Measurements from ENCODE around the gene ARL6IP1. TPM values are rescaled to one million over a fixed set of nuclear protein-coding genes. Genes with fewer than 3 reads are reported as not detected.
"Not testable (repeated sequence)": the region's sequence is repeated elsewhere in the genome, so short reads cannot be mapped to it uniquely, and the experiment has no call there.

ARL6IP1 gene
- total and polyA plus RNA-seq, 2 of the 4 experiments (the other 2 are of a cell fraction): 78.1 to 190 TPM

GRCh38 chr16:18781232-18781631 lies 20.1 kb downstream of the ARL6IP1 start:
- H4K91ac ChIP-seq (ENCODE audit: insufficient read depth, low read depth, low read length); dilution Hi-C loops (cut with HindIII; ENCODE audit: low sequenced_read_pairs, unreplicated experiment); intact Hi-C loops (cut with micrococcal nuclease); H3K9me3 ChIP-seq (ENCODE audit: control insufficient read depth, insufficient read depth, low read length); H3K9ac ChIP-seq (ENCODE audit: low read depth, low read length); H3K18ac ChIP-seq (ENCODE audit: low read depth, low read length); H2AK9ac ChIP-seq (replicated peaks; ENCODE audit: low read depth, low read length, poor library complexity); H3K23ac ChIP-seq (ENCODE audit: low read depth, low read length); H2BK5ac ChIP-seq (ENCODE audit: low read depth, low read length, poor library complexity, severe bottlenecking); H2AK5ac ChIP-seq (ENCODE audit: low read depth, low read length); in situ Hi-C loops (cut with MboI; ENCODE audit: low sequenced_read_pairs); H4K5ac ChIP-seq (ENCODE audit: low read depth, low read length); H3K27me3 ChIP-seq (ENCODE audit: control insufficient read depth, insufficient read depth, low read length); H3K4ac ChIP-seq (ENCODE audit: low read depth, low read length); DNase-seq; H3K9me1 ChIP-seq (ENCODE audit: insufficient read depth, low read length); H3K4me1 ChIP-seq (ENCODE audit: control insufficient read depth, insufficient read depth, low read length); H3K56ac ChIP-seq (ENCODE audit: extremely low read depth, insufficient read depth, low read length); BruUV-seq (replicated peaks); ATAC-seq (ENCODE audit: low read depth); H3K14ac ChIP-seq (replicated peaks; ENCODE audit: low read depth, low read length); H2AFZ ChIP-seq (replicated peaks; ENCODE audit: low read length, poor library complexity); POLR2A ChIA-PET (ENCODE audit: unreplicated experiment); H2BK120ac ChIP-seq (ENCODE audit: low read depth, low read length); H3K4me3 ChIP-seq (ENCODE audit: insufficient read depth, low read depth, low read length); H4K8ac ChIP-seq (ENCODE audit: low read depth in 2 of 2, low read length in 2 of 2); H3K27ac ChIP-seq (ENCODE audit: insufficient read depth, low read length); H2BK15ac ChIP-seq (ENCODE audit: low read depth, low read length); H2BK20ac ChIP-seq (ENCODE audit: low read depth, low read length); H3K4me2 ChIP-seq (ENCODE audit: low read depth, low read length); CTCF ChIA-PET: not testable (repeated sequence)
- Histone ChIP-seq H3K79me1 (ENCODE audit: low read depth in 1 of 2, low read length in 2 of 2) (peaks cover 17 to 37% of the 10 kb centered on the region in 2 experiments; a peak in 3 of 4 replicates), H4K20me1 (ENCODE audit: insufficient read depth, low read length) (peaks cover 45% of the 10 kb centered on the region), H3K36me3 (ENCODE audit: control insufficient read depth, insufficient read depth, low read length) (peaks cover 37% of the 10 kb centered on the region)
- WGBS, 2 experiments (ENCODE audit: extremely low coverage in 2 of 2, insufficient read length in 1 of 2): no CpG with 5 or more reads among the region's 6 CpGs

DNA sequence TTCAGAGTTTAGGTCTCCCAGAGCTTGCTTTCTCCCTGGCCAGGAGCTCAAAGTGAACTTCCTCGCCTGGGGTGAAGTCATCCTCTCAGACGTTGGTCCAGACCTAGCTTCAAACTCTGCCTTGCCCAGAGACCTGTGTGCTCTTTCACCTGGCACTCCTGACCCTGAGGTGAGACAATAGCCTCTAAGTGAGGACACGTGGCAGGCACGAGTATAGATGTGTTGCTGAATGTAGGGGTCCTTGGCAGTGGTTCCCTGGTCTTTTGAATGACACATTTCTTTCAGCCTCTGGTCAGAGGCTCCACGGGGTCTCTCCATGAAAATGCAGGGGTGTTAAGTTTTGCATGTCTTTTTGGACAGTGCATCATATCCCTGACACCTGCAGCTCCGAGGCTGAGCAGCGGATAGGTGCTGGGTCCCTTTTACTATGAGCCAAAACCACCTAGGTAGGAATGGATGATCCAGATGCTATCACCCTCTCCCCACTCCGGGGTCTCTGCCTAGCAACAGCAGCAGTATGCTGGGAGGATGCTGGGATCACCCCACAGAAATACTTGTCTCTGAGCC lies 20.8 kb downstream of the ARL6IP1 start:
- dilution Hi-C loops (cut with HindIII; ENCODE audit: low sequenced_read_pairs, unreplicated experiment); BruUV-seq (replicated peaks); in situ Hi-C loops (cut with MboI; ENCODE audit: low sequenced_read_pairs): not testable (repeated sequence)

More for the DNA sequence above, 20.8 kb downstream of the ARL6IP1 start:
- H3K4me2 ChIP-seq (ENCODE audit: low read depth, low read length); H2BK5ac ChIP-seq (ENCODE audit: low read depth, low read length, poor library complexity, severe bottlenecking); H3K14ac ChIP-seq (replicated peaks; ENCODE audit: low read depth, low read length); intact Hi-C loops (cut with micrococcal nuclease); H4K5ac ChIP-seq (ENCODE audit: low read depth, low read length); H2BK120ac ChIP-seq (ENCODE audit: low read depth, low read length); H2AK9ac ChIP-seq (replicated peaks; ENCODE audit: low read depth, low read length, poor library complexity); H4K8ac ChIP-seq (ENCODE audit: low read depth in 2 of 2, low read length in 2 of 2); H3K23ac ChIP-seq (ENCODE audit: low read depth, low read length); H2BK20ac ChIP-seq (ENCODE audit: low read depth, low read length); H2BK15ac ChIP-seq (ENCODE audit: low read depth, low read length); H2AK5ac ChIP-seq (ENCODE audit: low read depth, low read length); H3K4ac ChIP-seq (ENCODE audit: low read depth, low read length); ATAC-seq (ENCODE audit: low read depth); H3K4me1 ChIP-seq (ENCODE audit: control insufficient read depth, insufficient read depth, low read length); H3K9me3 ChIP-seq (ENCODE audit: control insufficient read depth, insufficient read depth, low read length); DNase-seq; H2AFZ ChIP-seq (replicated peaks; ENCODE audit: low read length, poor library complexity); H3K27me3 ChIP-seq (ENCODE audit: control insufficient read depth, insufficient read depth, low read length); H3K27ac ChIP-seq (ENCODE audit: insufficient read depth, low read length); H4K91ac ChIP-seq (ENCODE audit: insufficient read depth, low read depth, low read length); CTCF ChIA-PET; H3K56ac ChIP-seq (ENCODE audit: extremely low read depth, insufficient read depth, low read length); H3K4me3 ChIP-seq (ENCODE audit: insufficient read depth, low read depth, low read length); POLR2A ChIA-PET (ENCODE audit: unreplicated experiment); H3K9ac ChIP-seq (ENCODE audit: low read depth, low read length); H3K9me1 ChIP-seq (ENCODE audit: insufficient read depth, low read length); H3K18ac ChIP-seq (ENCODE audit: low read depth, low read length): not testable (repeated sequence)
- peaks cover 17 to 31% of the 10 kb centered on the region in 2 experiments; a peak in 3 of 4 replicates for H3K79me1 ChIP-seq (ENCODE audit: low read depth in 1 of 2, low read length in 2 of 2)
- peaks cover 38% of the 10 kb centered on the region for H4K20me1 ChIP-seq (ENCODE audit: insufficient read depth, low read length)
- no CpG with 5 or more reads among the region's 8 CpGs for WGBS, 2 experiments (ENCODE audit: extremely low coverage in 2 of 2, insufficient read length in 1 of 2)
- H3K36me3 ChIP-seq (ENCODE audit: control insufficient read depth, insufficient read depth, low read length): peaks cover 32% of the 10 kb centered on the region
